ENCODE results near the gene MED12L.

The MED12L gene

GRCh38 chr3:151479452-151479851 is 394.0 kb downstream of the MED12L start:
- DNase-seq, result no peak

GRCh38 chr3:151480492-151480891 is 395.0 kb downstream of the MED12L start:
- DNase-seq, result no peak

- DNase-seq, result no peak
Observed at GRCh38 chr3:151483488-151483887, 398.0 kb downstream of the MED12L start.

GRCh38 chr3:151483961-151484520 is 398.6 kb downstream of the MED12L start:
- no peak for DNase-seq
